DMS 273 treated with DMSO at 0.1 percent for 48 hours (cell line): Measurements from ENCODE around the gene MAGI1.
A peak's percentile ranks its signal among the peaks of the same experiment; 100 is the strongest.
"Not testable (repeated sequence)": the region's sequence is repeated elsewhere in the genome, so short reads cannot be mapped to it uniquely, and the experiment has no call there.

Source experiments
- DNase-seq: peaks from one replicate; lab custom pipeline; 2025; lab: John Stamatoyannopoulos, UW

MAGI1 gene

GRCh38 chr3:65560901-65561300 is 477.8 kb downstream of the MAGI1 start:
- no peak for DNase-seq

DNA sequence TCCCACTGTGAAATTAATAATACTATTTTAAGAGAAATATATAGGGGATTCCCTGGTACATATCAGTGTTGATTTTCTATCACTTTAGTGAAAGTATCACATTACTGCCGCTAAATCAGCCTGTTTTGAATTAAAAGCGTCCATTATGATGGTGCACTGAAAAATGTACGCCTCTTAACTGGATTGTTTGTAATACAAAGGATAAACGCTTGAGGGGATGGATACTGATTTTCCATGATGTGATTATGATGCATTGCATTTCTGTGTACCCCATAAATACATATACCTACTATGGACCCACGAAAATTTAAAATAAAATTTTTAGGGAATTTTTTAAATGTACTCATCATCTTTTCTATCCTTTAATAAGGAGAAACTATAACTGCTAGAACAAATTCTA is 478.6 kb downstream of the MAGI1 start:
- no peak for DNase-seq

DNA sequence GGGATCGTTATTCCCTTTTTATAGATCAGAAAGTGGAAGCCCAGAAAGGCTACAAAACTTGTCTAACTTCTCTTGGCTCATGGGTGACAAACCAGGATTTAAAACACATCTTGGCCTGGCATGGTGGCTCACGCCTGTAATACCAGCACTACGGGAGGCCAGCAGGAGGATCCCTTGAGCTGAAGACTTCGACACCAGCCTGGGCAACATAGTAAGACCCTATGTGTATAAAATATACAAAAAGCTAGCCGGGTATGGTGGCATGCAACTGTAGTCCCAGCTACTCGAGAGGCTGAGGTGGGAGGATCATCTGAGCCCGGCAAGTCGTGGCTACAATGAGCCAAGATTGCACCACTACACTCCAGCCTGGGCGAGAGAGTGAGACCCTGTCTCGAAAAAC is 479.1 kb downstream of the MAGI1 start:
- no peak for DNase-seq

GRCh38 chr3:65558826-65559225 is 479.9 kb downstream of the MAGI1 start:
- no peak for DNase-seq

GRCh38 chr3:65557899-65558564 is 480.7 kb downstream of the MAGI1 start:
- DNase-seq, result no peak

DNA sequence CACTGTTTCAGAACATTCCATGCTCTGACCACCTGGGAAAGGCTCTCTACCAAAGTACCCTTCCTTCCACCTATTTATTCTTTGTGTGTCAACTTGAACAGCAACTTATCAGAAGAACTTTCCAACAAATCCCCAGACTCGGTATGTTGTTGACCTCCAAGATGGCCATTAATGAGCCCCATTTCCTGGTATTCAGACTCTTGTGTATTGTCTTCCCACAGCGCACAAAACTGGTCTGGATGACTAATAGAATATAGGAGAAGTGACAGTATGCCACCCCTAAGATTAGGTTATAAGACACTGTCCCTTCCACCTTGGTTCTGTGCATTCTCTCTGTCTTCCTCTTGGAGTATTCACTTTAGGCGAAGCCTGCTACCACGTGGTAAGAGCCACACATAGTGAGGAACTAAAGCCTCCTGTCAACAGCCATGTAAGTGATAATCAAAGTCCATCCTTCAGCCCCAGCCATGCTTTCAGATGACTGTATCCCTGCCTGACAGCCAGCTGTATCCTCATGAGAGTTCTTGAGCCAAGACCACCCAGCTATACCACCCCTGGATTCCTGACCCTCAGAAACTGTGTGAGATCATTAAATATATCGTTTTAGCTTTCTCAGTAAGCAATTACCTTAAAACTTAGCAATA is 481.7 kb downstream of the MAGI1 start:
- DNase-seq, result no peak

GRCh38 chr3:65552434-65552833 is 486.3 kb downstream of the MAGI1 start:
- DNase-seq, result no peak

- no peak for DNase-seq
Observed at GRCh38 chr3:65551945-65552344, 486.8 kb downstream of the MAGI1 start.

- no peak for DNase-seq
Observed at GRCh38 chr3:65550137-65550536, 488.6 kb downstream of the MAGI1 start.

DNA sequence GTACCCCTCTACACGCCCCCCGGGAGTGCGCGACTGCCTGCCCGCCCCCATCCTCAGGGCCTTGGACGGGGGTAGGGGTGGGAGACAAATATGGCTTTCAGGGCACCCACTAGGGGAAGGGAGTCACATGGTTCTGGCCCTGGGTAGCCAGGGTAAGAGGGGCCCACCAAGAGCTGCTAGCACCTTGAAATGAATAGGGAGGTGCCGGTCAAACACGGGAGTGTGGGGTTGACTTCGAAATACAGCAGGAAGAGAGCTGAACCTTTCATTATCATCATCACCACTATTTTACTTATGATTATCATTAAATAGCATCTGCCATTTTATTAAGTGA is 489.1 kb downstream of the MAGI1 start:
- DNase-seq, result no peak

GRCh38 chr3:65548848-65549625 is 489.7 kb downstream of the MAGI1 start:
- DNase-seq, result no peak

GRCh38 chr3:65545429-65545828 is 493.3 kb downstream of the MAGI1 start:
- no peak for DNase-seq

DNA sequence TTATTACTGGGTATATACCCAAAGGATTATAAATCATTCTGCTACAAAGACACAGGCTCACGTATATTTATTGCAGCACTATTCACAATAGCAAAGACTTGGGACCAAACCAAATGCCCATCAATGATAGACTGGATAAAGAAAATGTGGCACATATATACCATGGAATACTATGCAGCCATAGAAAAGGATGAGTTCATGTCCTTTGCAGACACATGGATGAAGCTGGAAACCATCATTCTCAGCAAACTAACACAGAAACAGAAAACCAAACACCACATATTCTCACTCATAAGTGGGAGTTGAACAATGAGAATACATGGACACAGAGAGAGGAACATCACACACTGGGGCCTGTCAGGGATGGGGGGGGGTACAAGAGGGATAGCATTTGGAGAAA is 495.3 kb downstream of the MAGI1 start:
- DNase-seq, result not testable (repeated sequence)

GRCh38 chr3:65540666-65541065 is 498.1 kb downstream of the MAGI1 start:
- DNase-seq, result peak; percentile 41

DNA sequence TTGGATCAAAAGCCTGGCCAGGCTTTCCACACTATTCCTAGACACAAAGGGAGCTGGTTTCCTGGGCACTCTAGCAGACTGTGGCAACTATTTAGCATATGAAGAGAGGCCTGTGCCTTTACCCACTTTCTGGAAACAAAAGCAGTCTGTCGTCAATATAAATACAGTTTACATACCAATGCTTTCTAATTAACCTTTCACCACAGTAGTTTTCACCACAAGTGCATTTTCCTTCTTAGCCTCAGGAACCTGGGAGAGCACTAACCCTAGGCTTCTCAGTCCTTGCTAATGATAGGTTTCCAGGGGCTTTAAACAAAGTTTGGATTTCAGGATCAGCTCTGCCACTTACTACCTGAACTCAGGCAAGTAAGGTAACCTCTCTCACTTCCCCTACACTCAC is 499.1 kb downstream of the MAGI1 start:
- DNase-seq, result no peak

GRCh38 chr3:65538101-65538500 is 500.6 kb downstream of the MAGI1 start:
- no peak for DNase-seq

- no peak for DNase-seq
Observed at GRCh38 chr3:65537109-65537508, 501.6 kb downstream of the MAGI1 start.

DNA sequence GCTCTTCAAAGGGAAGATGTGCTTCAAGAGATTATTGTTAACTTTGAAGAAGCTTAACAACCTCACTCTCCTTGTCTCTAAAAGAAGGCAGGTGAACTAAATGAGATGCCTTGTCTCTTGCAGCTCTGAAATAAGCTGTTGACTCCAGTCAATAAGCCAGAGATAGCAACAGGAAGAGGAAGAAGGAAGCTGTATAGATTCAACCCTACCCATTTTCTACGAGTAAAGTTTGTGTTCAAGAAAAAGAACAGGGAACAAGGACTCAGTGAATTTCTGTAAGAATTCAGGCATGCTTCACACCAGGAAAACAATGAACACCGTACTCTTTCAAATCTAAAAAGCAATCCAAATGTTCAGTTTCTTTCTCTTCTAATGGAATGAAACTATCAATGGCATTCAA is 503.5 kb downstream of the MAGI1 start:
- no peak for DNase-seq

DNA sequence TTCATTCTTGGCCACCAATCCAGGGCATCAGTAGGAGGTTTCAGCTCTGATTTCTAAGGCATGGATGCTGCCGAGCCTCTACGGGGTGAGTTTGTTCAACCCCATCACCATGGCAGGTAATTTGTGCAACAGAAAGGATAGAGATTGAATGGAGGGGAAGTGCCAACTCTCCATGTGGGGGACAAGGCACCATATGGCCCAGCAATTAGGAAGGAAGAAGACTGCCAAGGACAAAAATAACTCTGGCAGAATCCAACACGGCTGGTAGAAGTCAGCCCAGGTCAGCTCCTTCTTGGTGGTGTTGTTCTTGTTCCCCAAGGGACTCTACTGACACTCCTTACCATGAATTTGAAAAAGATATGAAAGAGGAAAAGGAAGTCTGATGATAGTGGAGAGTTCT is 503.9 kb downstream of the MAGI1 start:
- DNase-seq, result peak; percentile 81

- no peak for DNase-seq
Observed at GRCh38 chr3:65532749-65533148, 506.0 kb downstream of the MAGI1 start.

DNA sequence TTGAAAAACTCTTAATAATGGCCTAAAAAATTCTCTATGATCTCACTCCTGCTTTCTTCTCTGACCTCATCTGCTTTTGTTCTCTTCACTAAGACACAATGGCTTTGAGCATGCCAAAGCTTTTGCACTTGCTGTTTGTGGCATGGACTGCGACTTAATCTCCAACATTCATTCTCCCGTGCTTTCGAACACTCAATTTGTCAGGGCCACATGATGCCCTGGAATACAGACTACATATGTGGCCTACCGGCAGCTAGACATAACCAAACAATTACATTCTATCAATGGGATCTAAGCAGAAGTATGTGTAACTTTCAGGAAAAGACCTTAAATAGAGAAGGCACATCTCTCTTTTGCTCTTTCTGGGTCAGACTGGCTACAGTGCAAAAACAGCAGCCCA is 506.5 kb downstream of the MAGI1 start:
- DNase-seq, result no peak

- DNase-seq, result no peak
Observed at GRCh38 chr3:65531499-65531898, 507.2 kb downstream of the MAGI1 start.

- DNase-seq, result no peak
Observed at GRCh38 chr3:65526656-65527055, 512.1 kb downstream of the MAGI1 start.
